H9 (cell line): ENCODE data around the gene ADAMTS2. TPM values are rescaled to one million over a fixed set of nuclear protein-coding genes. Genes with fewer than 3 reads are reported as not detected.
A peak's percentile ranks its signal among the peaks of the same experiment; 100 is the strongest.

Experiments used
- DNase-seq: peaks from one replicate; pipeline ENCODE4 v3.0.0-alpha.2; 2017
- H2AFZ ChIP-seq: one replicate; pipeline ENCODE4 v1.6.1; 2013; ENCODE audit warnings: mild to moderate bottlenecking, low read length, control low read depth, moderate library complexity
- H2AK5ac ChIP-seq: 2 replicates; pipeline ENCODE4 v1.6.1; 2013; ENCODE audit warnings: low read length, control low read depth, mixed read lengths; ENCODE audit not compliant: insufficient read length
- H2BK120ac ChIP-seq: one replicate; pipeline ENCODE4 v1.6.1; 2013; ENCODE audit warnings: low read depth, mild to moderate bottlenecking, low read length, control low read depth, inconsistent platforms; ENCODE audit not compliant: poor library complexity, severe bottlenecking
- H2BK12ac ChIP-seq: 2 replicates; pipeline ENCODE4 v1.6.1; 2013; ENCODE audit warnings: low read length, control low read depth, mixed read lengths, low read depth; ENCODE audit not compliant: insufficient read length
- H2BK15ac ChIP-seq: 2 replicates; pipeline ENCODE4 v1.6.1; 2013; ENCODE audit warnings: low read depth, low read length, control low read depth
- H2BK20ac ChIP-seq: one replicate; pipeline ENCODE4 v1.6.1; 2013; ENCODE audit warnings: low read depth, mild to moderate bottlenecking, low read length, control low read depth, inconsistent platforms; ENCODE audit not compliant: poor library complexity, severe bottlenecking
- H2BK5ac ChIP-seq: 2 replicates; pipeline ENCODE4 v1.6.1; 2013; ENCODE audit warnings: low read length, control low read depth, mixed read lengths; ENCODE audit not compliant: insufficient read length
- H3K14ac ChIP-seq: 2 replicates; pipeline ENCODE4 v1.6.1; 2013; ENCODE audit warnings: low read length, control low read depth; ENCODE audit not compliant: insufficient read depth
- H3K18ac ChIP-seq: 2 replicates; pipeline ENCODE4 v1.6.1; 2013; ENCODE audit warnings: low read depth, mild to moderate bottlenecking, mixed read lengths, low read length, control low read depth; ENCODE audit not compliant: insufficient read length
- H3K23ac ChIP-seq: 2 replicates; pipeline ENCODE4 v1.6.1; 2013; ENCODE audit warnings: low read length, control low read depth, mixed read lengths, low read depth; ENCODE audit not compliant: insufficient read length
- H3K23me2 ChIP-seq: 2 replicates; pipeline ENCODE4 v1.6.1; 2013; ENCODE audit warnings: low read depth, mild to moderate bottlenecking, mixed read lengths, low read length, control low read depth; ENCODE audit not compliant: insufficient read length, poor library complexity, severe bottlenecking
- H3K27ac ChIP-seq: 2 replicates; pipeline ENCODE4 v1.5.1; 2013; ENCODE audit warnings: low read length, control low read depth, mixed read lengths, low read depth; ENCODE audit not compliant: insufficient read length
- H3K27me3 ChIP-seq: 2 replicates; pipeline ENCODE4 v1.6.1; 2013; ENCODE audit warnings: low read length, control low read depth, inconsistent platforms; ENCODE audit not compliant: insufficient read depth
- H3K4ac ChIP-seq: 2 replicates; pipeline ENCODE4 v1.6.1; 2013; ENCODE audit warnings: low read depth, mild to moderate bottlenecking, control low read depth, inconsistent platforms, low read length, moderate library complexity
- H3K4me1 ChIP-seq: 2 replicates; pipeline ENCODE4 v1.6.1; 2013; ENCODE audit warnings: low read length, control low read depth, inconsistent platforms; ENCODE audit not compliant: insufficient read depth
- H3K4me2 ChIP-seq: 2 replicates; pipeline ENCODE4 v1.6.1; 2013; ENCODE audit warnings: low read length, control low read depth, mixed read lengths; ENCODE audit not compliant: insufficient read length, insufficient read depth
- H3K56ac ChIP-seq: 2 replicates; pipeline ENCODE4 v1.6.1; 2013; ENCODE audit warnings: low read depth, mild to moderate bottlenecking, mixed read lengths, low read length, control low read depth; ENCODE audit not compliant: insufficient read length
- H3K79me1 ChIP-seq: 2 replicates; pipeline ENCODE4 v1.6.1; 2013; ENCODE audit warnings: low read depth, mild to moderate bottlenecking, moderate library complexity, low read length, control low read depth, inconsistent platforms; ENCODE audit not compliant: insufficient read depth, poor library complexity, severe bottlenecking
- H3K79me2 ChIP-seq: 2 replicates; pipeline ENCODE4 v1.6.1; 2013; ENCODE audit warnings: low read length, control low read depth, inconsistent platforms; ENCODE audit not compliant: insufficient read depth
- H3K9ac ChIP-seq: 2 replicates; pipeline ENCODE4 v1.6.1; 2013; ENCODE audit warnings: low read length, control low read depth, mixed read lengths; ENCODE audit not compliant: insufficient read length; ENCODE audit errors: extremely low read depth
- H3K9me3 ChIP-seq: one replicate; pipeline ENCODE4 v1.6.1; 2013; ENCODE audit warnings: low read depth, low read length, inconsistent platforms; ENCODE audit not compliant: control insufficient read depth
- H3T11ph ChIP-seq: one replicate; pipeline ENCODE4 v1.6.1; 2013; ENCODE audit warnings: mild to moderate bottlenecking, low read length, control low read depth, inconsistent platforms
- H4K20me1 ChIP-seq: one replicate; pipeline ENCODE4 v1.6.1; 2013; ENCODE audit not compliant: control insufficient read depth, insufficient read length, insufficient read depth
- H4K5ac ChIP-seq: 2 replicates; pipeline ENCODE4 v1.6.1; 2013; ENCODE audit warnings: low read depth, mild to moderate bottlenecking, mixed read lengths, low read length, control low read depth; ENCODE audit not compliant: insufficient read length
- H4K8ac ChIP-seq: replicated peaks from 2 replicates; pipeline ENCODE4 v1.6.1; 2013; ENCODE audit warnings: low read length, control low read depth, mixed read lengths, low read depth; ENCODE audit not compliant: insufficient read length
- H4K91ac ChIP-seq: 2 replicates; pipeline ENCODE4 v1.6.1; 2013; ENCODE audit warnings: low read depth, mild to moderate bottlenecking, moderate library complexity, mixed read lengths, low read length, control low read depth; ENCODE audit not compliant: insufficient read length
- H3K27ac Mint-ChIP-seq, 3 experiments: 2 replicates in 2 of 3; 3 replicates in 1 of 3; pipeline ENCODE4 v1.8.0; 2020 to 2021; ENCODE audit warnings: mixed read lengths in 3 of 3, mild to moderate bottlenecking in 1 of 3, moderate library complexity in 1 of 3
- H3K27me3 Mint-ChIP-seq: 2 replicates; pipeline ENCODE4 v1.8.0; 2021; ENCODE audit warnings: low read depth, mild to moderate bottlenecking, moderate library complexity, mixed read lengths
- H3K36me3 Mint-ChIP-seq, 3 experiments: 2 replicates in 2 of 3; 3 replicates in 1 of 3; pipeline ENCODE4 v1.8.0; 2020 to 2021; ENCODE audit warnings: low read depth in 3 of 3, mixed read lengths in 3 of 3; ENCODE audit not compliant: insufficient read depth in 1 of 3
- H3K4me1 Mint-ChIP-seq, 2 experiments: 2 replicates each; pipeline ENCODE4 v1.8.0; 2020; ENCODE audit warnings: mixed read lengths in 2 of 2
- H3K4me3 Mint-ChIP-seq, 2 experiments: 2 replicates in 1 of 2; 3 replicates in 1 of 2; pipeline ENCODE4 v1.8.0; 2020 to 2021; ENCODE audit warnings: mild to moderate bottlenecking in 2 of 2, mixed read lengths in 2 of 2, moderate library complexity in 1 of 2
- H3K9me3 Mint-ChIP-seq, 2 experiments: 2 replicates in 1 of 2; 3 replicates in 1 of 2; pipeline ENCODE4 v1.8.0; 2020; ENCODE audit warnings: mild to moderate bottlenecking in 2 of 2, mixed read lengths in 2 of 2, moderate library complexity in 1 of 2
- CTCF ChIP-seq: fragments of 200-600 bp; sonication (generic); conservative IDR thresholded peaks from 3 replicates; pipeline ENCODE4 v1.8.0; 2021; ENCODE audit warnings: antibody characterized with exemption, mild to moderate bottlenecking
- WGBS: extraction: QIAGEN DNeasy Blood & Tissue Kit; methylation state at CpG from one replicate; pipeline ENCODE4 v1.1.7; 2013; ENCODE audit warnings: missing lambda C conversion rate, low lambda C conversion rate, mixed read lengths; ENCODE audit not compliant: insufficient read length; ENCODE audit errors: extremely low coverage; 5-methylcytosine and 5-hydroxymethylcytosine counted together
- total RNA-seq: library from RNA; stranded (reverse); gene quantifications from 2 replicates; pipeline ENCODE4 v1.2.1, GENCODE V29; 2021

The ADAMTS2 gene
- total RNA-seq, 1 experiment from 2014 or later, result 5.4 TPM

GRCh38 chr5:179209359-179210150 lies 135.7 kb downstream of the ADAMTS2 start:
- H3K56ac ChIP-seq, result no peak overlapping the region
- H2BK5ac ChIP-seq, result no peak overlapping the region
- no peak overlapping the region for H4K91ac ChIP-seq
- H3T11ph ChIP-seq, result no peak overlapping the region
- no peak overlapping the region for H4K8ac ChIP-seq
- no peak overlapping the region for H3K4me3 Mint-ChIP-seq
- H3K9me3 ChIP-seq, result no peaks in the 10 kb centered on the region
- H3K27me3 Mint-ChIP-seq, result no peaks in the 10 kb centered on the region
- no peak overlapping the region for H3K4me2 ChIP-seq
- no peaks in the 10 kb centered on the region for H3K23me2 ChIP-seq
- no peak overlapping the region for H4K5ac ChIP-seq
- H3K27me3 ChIP-seq, result no peaks in the 10 kb centered on the region
- H2BK15ac ChIP-seq, result no peak overlapping the region
- no peak overlapping the region for H3K23ac ChIP-seq
- no peak overlapping the region for H2AK5ac ChIP-seq
- DNase-seq, result no peak
- no peaks in the 10 kb centered on the region for H3K4me1 ChIP-seq
- no peak for TF ChIP-seq CTCF
- H3K9me3 Mint-ChIP-seq, result no peaks in the 10 kb centered on the region
- no peaks in the 10 kb centered on the region for H3K36me3 Mint-ChIP-seq
- no CpG with 5 or more reads among the region's 20 CpGs for WGBS
- H2BK20ac ChIP-seq, result no peak overlapping the region
- no peak overlapping the region for H3K27ac ChIP-seq
- no peak overlapping the region for H3K18ac ChIP-seq
- peaks cover 4 to 7% of the 10 kb centered on the region in 2 experiments; a peak in 2 of 4 replicates for H3K4me1 Mint-ChIP-seq
- no peak overlapping the region for H3K4ac ChIP-seq
- peak overlapping the region in 1 of 3 experiments; percentile 59; a peak in 1 of 7 replicates for H3K27ac Mint-ChIP-seq
- no peaks in the 10 kb centered on the region for H4K20me1 ChIP-seq
- no peak overlapping the region; the same call in 1 of the 2 replicates for H3K14ac ChIP-seq
- no peak overlapping the region for H3K9ac ChIP-seq
- H2AFZ ChIP-seq, result no peak overlapping the region
- no peaks in the 10 kb centered on the region for H3K79me1 ChIP-seq
- H2BK12ac ChIP-seq, result no peak overlapping the region
- no peaks in the 10 kb centered on the region for H3K79me2 ChIP-seq
- H2BK120ac ChIP-seq, result no peak overlapping the region
